ENCODE results near the gene THEM5. TPM values are rescaled to one million over a fixed set of nuclear protein-coding genes. Genes with fewer than 3 reads are reported as not detected.

Gene THEM5
- total and polyA plus RNA-seq, 7 experiments from 2014 or later = not detected

DNA sequence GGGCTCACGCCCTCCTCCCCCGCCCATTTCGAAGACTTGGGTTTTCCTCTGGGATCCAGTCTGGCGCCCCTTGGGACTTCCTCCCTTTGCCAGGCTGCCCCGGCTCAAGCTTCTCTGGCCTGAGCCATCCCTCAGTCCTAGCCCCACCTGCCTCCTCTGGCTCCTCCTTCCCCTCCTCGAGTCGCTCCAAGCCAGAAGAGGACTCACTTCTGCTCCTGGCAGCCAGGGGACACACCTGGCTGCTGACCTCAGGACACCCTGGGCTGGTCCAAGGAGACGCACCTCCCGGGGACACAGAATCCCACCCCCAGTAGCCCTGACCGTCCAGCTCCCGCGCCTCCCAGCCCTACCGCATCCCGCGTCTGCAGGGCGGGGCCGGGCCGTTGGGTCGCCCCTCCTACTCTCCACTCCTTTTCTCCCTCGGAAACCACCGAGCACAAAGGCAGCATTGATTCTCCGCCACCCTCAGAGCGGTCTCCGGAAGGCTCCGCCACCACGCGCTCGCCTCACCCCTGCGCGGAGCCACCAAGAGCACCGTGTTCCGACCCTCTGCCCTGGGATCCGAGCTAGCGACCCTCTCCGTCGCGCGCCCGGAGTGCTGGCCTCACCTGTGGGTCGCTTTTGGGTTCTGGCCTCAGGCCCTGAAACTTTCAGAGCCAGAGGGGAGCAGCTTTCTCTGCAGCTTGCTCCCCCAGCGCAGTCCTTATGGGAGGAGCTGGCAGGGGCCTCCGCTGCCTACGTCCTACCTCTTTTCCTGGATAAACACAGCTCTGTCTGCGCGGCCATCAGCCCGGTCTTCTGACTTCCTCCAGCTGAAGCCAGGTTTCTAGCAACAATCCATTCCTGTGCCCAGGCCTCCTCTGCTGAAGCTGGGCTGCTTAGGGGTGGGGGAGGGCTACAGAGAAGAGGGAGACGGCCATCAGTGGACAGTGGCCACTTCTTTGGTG lies 13.8 kb downstream of the THEM5 start, which contains the start of gene C2CD4D:
Gene C2CD4D, minus strand, starts transcription at position 364 of the 947 bp plus-strand sequence. CDS start 831 bp downstream, outside the sequence.
- peak within 1 kb of the TSS; percentile 55 for H3K27ac ChIP-seq (ENCODE audit: low read depth, low read length)
- DNase-seq (peak; percentile 42 to 77 (median 66)), ATAC-seq (peak; percentile 89)
- CTCF ChIA-PET = interaction anchor here (1.2 kb wide), 1 partner anchor 160 kb away, joined by 3 read pairs; no protein-coding TSS in a partner anchor
- Mint-ChIP-seq H3K27ac (peak within 1 kb of the TSS; percentile 31 to 87 (median 77)), H3K27me3 (peaks cover 0 to 8% (median 0%) of the 10 kb centered on the region in 5 donors), H3K9me3 (peaks cover 0 to 5% (median 0%) of the 10 kb centered on the region in 11 donors), H3K4me3 (peak within 1 kb of the TSS; percentile 68 to 89 (median 82)), H3K36me3 (peaks cover 0 to 8% (median 0%) of the 10 kb centered on the region in 5 donors), H3K4me1 (peaks cover 33 to 53% (median 40%) of the 10 kb centered on the region in 7 donors)
- no peaks in the 10 kb centered on the region for H3K27me3 ChIP-seq (ENCODE audit: control insufficient read depth in 2 of 2, insufficient read depth in 2 of 2, low read length in 2 of 2)
- intact Hi-C loops (cut with micrococcal nuclease) = loop anchor here (1.0 to 5.0 kb wide), 5 partner anchors 49 to 382 kb away; partner anchors contain the start of genes POGZ (in 2 of the 2), SNX27 (in 2 of the 2), S100A10 (in 1 of the 2) and TDRKH (in 1 of the 2)
- H3K4me1 ChIP-seq (ENCODE audit: control insufficient read depth in 2 of 2, insufficient read depth in 2 of 2, low read length in 2 of 2) = peaks cover 27 to 38% of the 10 kb centered on the region in 2 donors
- H3K9me3 ChIP-seq (ENCODE audit: control insufficient read depth in 2 of 3, low read length in 3 of 3) = no peaks in the 10 kb centered on the region
- H3K36me3 ChIP-seq (ENCODE audit: control insufficient read depth in 2 of 3, insufficient read depth in 3 of 3, low read length in 3 of 3) = no peaks in the 10 kb centered on the region
- POLR2A ChIA-PET = interaction anchor here (0.6 to 1.9 kb wide), 8 partner anchors 20 to 201 kb away, joined by 3 to 6 read pairs (median 3); partner anchors contain the start of genes S100A10 and TDRKH
- H3K4me3 ChIP-seq (ENCODE audit: low read length) = peak within 1 kb of the TSS; percentile 68

DNA sequence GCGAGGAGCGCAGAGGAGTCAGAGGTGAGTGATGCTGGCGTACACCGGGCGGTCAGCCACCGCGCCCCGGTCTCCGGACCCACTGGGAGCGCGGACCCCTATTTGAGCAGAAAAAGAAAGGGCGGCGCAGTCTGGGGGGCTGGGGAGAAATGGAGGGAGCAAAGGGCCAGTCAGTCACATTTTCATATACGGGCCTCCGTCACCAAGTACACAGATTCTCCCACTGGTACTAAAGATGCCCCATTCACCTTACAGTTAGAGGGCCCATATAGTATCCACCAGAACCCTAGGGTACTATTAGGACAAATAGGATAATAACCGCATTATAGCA lies 14.5 kb downstream of the THEM5 start:
- intact Hi-C loops (cut with micrococcal nuclease) = loop anchor here (1.0 to 5.0 kb wide), 5 partner anchors 49 to 382 kb away; partner anchors contain the start of genes POGZ (in 2 of the 2), SNX27 (in 2 of the 2), S100A10 (in 1 of the 2) and TDRKH (in 1 of the 2)
- peaks cover 0 to 5% (median 0%) of the 10 kb centered on the region in 11 donors for H3K9me3 Mint-ChIP-seq
- ChIA-PET CTCF (no interaction called here), POLR2A (interaction anchor here (1.0 to 1.9 kb wide), 3 partner anchors 24 to 202 kb away, joined by 3 to 6 read pairs (median 5); partner anchors contain the start of gene TDRKH)
- peaks cover 32 to 41% of the 10 kb centered on the region in 2 donors for H3K4me1 ChIP-seq (ENCODE audit: control insufficient read depth in 2 of 2, insufficient read depth in 2 of 2, low read length in 2 of 2)
- H3K36me3 Mint-ChIP-seq = peaks cover 0 to 6% (median 0%) of the 10 kb centered on the region in 5 donors
- no peak for ATAC-seq
- no peaks in the 10 kb centered on the region for H3K9me3 ChIP-seq (ENCODE audit: control insufficient read depth in 2 of 3, low read length in 3 of 3)
- no peaks in the 10 kb centered on the region for H3K36me3 ChIP-seq (ENCODE audit: control insufficient read depth in 2 of 3, insufficient read depth in 3 of 3, low read length in 3 of 3)
- peak overlapping the region; percentile 68 to 89 (median 82) for H3K4me3 Mint-ChIP-seq
- no peak for DNase-seq
- H3K27me3 Mint-ChIP-seq = peaks cover 0 to 8% (median 0%) of the 10 kb centered on the region in 5 donors
- peak overlapping the region in 2 of 9 donors; percentile 23 to 72 for H3K27ac Mint-ChIP-seq
- H3K27me3 ChIP-seq (ENCODE audit: control insufficient read depth in 2 of 2, insufficient read depth in 2 of 2, low read length in 2 of 2) = no peaks in the 10 kb centered on the region
- no peak overlapping the region for H3K27ac ChIP-seq (ENCODE audit: low read depth, low read length)
- H3K4me1 Mint-ChIP-seq = peaks cover 34 to 56% (median 42%) of the 10 kb centered on the region in 7 donors
- H3K4me3 ChIP-seq (ENCODE audit: low read length) = peak overlapping the region; percentile 68

DNA sequence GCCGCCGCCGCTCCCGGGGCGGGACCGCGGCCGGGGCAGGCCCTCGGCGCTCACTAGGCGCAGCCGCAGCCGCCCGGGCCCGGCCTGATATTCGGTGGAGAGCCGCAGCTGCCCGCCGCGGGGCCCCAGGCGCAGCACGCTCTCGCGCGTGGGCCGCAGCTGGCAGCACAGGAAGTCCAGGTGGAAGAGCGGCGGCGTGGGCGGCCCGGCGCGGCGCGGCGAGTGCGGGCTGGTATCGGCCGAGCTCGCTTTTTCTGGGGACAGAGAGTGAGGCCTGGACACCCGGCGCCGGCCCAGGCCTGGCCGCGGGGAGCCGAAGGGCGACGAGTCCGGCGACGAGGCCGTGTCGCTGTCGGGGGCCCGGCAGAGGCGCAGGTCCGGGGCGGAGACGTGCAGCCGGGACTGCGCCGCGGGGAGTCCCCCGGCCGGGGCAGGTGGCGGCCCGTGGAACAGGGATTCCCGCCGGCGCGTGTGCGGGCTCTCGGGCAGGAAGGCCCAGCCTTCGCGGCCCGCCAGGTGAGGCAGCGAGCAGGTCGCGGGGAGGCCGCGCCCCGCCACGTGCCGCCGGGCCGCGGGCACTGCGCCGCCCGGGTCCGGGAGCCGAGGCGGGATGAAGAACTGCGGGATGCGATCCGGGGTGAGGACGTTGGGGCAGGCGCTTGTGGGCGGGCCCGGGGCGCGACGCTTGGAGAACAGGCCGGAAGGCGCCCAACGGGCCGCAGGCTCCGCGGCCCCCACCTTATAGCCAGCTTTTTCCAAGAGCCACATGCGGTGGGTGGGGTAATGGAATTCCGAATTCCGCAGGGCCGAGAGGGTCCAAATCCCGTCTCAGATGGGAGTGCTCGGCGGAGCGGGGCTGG lies 15.1 kb downstream of the THEM5 start:
- H3K27ac Mint-ChIP-seq = peak overlapping the region in 2 of 9 donors; percentile 23 to 72
- Histone ChIP-seq H3K27ac (ENCODE audit: low read depth, low read length) (no peak overlapping the region), H3K4me1 (ENCODE audit: control insufficient read depth in 2 of 2, insufficient read depth in 2 of 2, low read length in 2 of 2) (peaks cover 38 to 47% of the 10 kb centered on the region in 2 donors), H3K27me3 (ENCODE audit: control insufficient read depth in 2 of 2, insufficient read depth in 2 of 2, low read length in 2 of 2) (no peaks in the 10 kb centered on the region), H3K4me3 (ENCODE audit: low read length) (peak overlapping the region; percentile 68), H3K36me3 (ENCODE audit: control insufficient read depth in 2 of 3, insufficient read depth in 3 of 3, low read length in 3 of 3) (no peaks in the 10 kb centered on the region), H3K9me3 (ENCODE audit: control insufficient read depth in 2 of 3, low read length in 3 of 3) (no peaks in the 10 kb centered on the region)
- peaks cover 39 to 61% (median 48%) of the 10 kb centered on the region in 7 donors for H3K4me1 Mint-ChIP-seq
- H3K9me3 Mint-ChIP-seq = peaks cover 0 to 5% (median 0%) of the 10 kb centered on the region in 11 donors
- DNase-seq = peak in 3 of 9 donors; percentile 21 to 71 (median 28)
- peaks cover 0 to 6% (median 0%) of the 10 kb centered on the region in 5 donors for H3K36me3 Mint-ChIP-seq
- ChIA-PET CTCF (interaction anchor here (2.7 kb wide), 1 partner anchor 10 kb away, joined by 6 read pairs; no protein-coding TSS in a partner anchor), POLR2A (interaction anchor here (1.0 to 1.9 kb wide), 3 partner anchors 24 to 203 kb away, joined by 3 to 6 read pairs (median 5); partner anchors contain the start of gene TDRKH)
- intact Hi-C loops (cut with micrococcal nuclease) = loop anchor here (1.0 to 5.0 kb wide), 6 partner anchors 48 to 381 kb away; partner anchors contain the start of genes POGZ (in 2 of the 2), S100A10 (in 2 of the 2), SNX27 (in 2 of the 2) and TDRKH (in 1 of the 2)
- peak overlapping the region; percentile 68 to 89 (median 82) for H3K4me3 Mint-ChIP-seq
- ATAC-seq = peak; percentile 24
- H3K27me3 Mint-ChIP-seq = peaks cover 0 to 8% (median 0%) of the 10 kb centered on the region in 5 donors

DNA sequence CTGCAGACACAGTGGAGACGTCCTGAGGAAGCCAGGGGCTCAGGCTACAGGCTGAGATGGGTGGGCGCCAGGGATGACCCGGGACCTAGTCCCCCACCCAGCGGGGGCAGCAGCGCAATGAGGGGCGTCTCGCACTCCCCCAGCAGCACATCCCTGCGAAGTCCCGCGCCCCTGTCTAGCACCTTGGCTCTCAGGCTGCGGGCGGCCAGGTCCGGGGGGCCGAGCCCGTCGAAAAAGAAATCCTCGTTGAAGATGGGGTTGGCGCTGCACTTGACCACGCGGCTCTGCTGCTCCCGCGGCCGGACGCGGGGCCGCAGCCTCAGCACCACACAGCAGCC lies 15.7 kb downstream of the THEM5 start:
- intact Hi-C loops (cut with micrococcal nuclease) = loop anchor here (1.0 to 5.0 kb wide), 9 partner anchors 67 to 393 kb away; partner anchors contain the start of genes MRPL9 (in 2 of the 2), POGZ (in 2 of the 2), S100A10 (in 2 of the 2) and SNX27 (in 2 of the 2)
- POLR2A ChIA-PET = interaction anchor here (1.9 kb wide), 1 partner anchor 48 kb away, joined by 6 read pairs; the partner anchor contains the start of gene TDRKH

DNA sequence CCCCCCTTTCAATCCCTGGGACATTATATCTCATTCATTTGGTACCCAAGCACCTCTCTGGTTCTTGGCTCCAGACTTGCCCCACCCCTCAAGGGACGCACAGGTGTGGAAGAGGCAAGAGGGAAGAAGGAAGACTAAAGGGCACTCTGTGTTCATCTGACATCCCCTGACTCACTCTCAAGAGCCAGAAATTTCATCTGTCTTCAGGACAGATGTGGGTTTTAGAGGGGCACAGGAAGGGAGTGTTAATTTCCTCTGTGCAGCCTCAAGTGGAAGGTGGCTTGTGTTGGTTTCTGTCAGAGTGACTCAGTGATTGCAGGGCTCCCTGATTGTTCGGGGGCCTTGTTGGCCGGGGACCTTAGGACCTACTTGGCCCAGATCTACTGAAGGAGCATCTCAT lies 16.3 kb downstream of the THEM5 start:
- Histone ChIP-seq H3K36me3 (ENCODE audit: control insufficient read depth in 2 of 3, insufficient read depth in 3 of 3, low read length in 3 of 3) (no peaks in the 10 kb centered on the region), H3K27me3 (ENCODE audit: control insufficient read depth in 2 of 2, insufficient read depth in 2 of 2, low read length in 2 of 2) (no peaks in the 10 kb centered on the region), H3K9me3 (ENCODE audit: control insufficient read depth in 2 of 3, low read length in 3 of 3) (no peaks in the 10 kb centered on the region), H3K4me3 (ENCODE audit: low read length) (no peak overlapping the region), H3K27ac (ENCODE audit: low read depth, low read length) (no peak overlapping the region), H3K4me1 (ENCODE audit: control insufficient read depth in 2 of 2, insufficient read depth in 2 of 2, low read length in 2 of 2) (peaks cover 42 to 49% of the 10 kb centered on the region in 2 donors)
- Mint-ChIP-seq H3K27ac (peak overlapping the region; percentile 24 to 93 (median 80)), H3K4me1 (peaks cover 44 to 71% (median 58%) of the 10 kb centered on the region in 7 donors), H3K27me3 (peaks cover 0 to 8% (median 0%) of the 10 kb centered on the region in 5 donors), H3K36me3 (peaks cover 0 to 6% (median 0%) of the 10 kb centered on the region in 5 donors), H3K4me3 (peak overlapping the region; percentile 77 to 92 (median 86)), H3K9me3 (peaks cover 0 to 5% (median 0%) of the 10 kb centered on the region in 11 donors)
- DNase-seq = no peak
- ChIA-PET POLR2A (interaction anchor here (0.6 to 1.9 kb wide), 2 partner anchors 47 to 83 kb away, joined by 3 to 6 read pairs; partner anchors contain the start of gene TDRKH), CTCF (interaction anchor here (0.7 to 2.7 kb wide), 6 partner anchors 9 to 393 kb away, joined by 3 to 9 read pairs (median 4); no protein-coding TSS in a partner anchor)
- intact Hi-C loops (cut with micrococcal nuclease) = loop anchor here (2.0 to 5.0 kb wide), 6 partner anchors 74 to 392 kb away; partner anchors contain the start of genes MRPL9 (in 2 of the 2), POGZ (in 2 of the 2) and SNX27 (in 2 of the 2)
- no peak for ATAC-seq

More for the DNA sequence above, 15.7 kb downstream of the THEM5 start:
- Histone ChIP-seq H3K27me3 (ENCODE audit: control insufficient read depth in 2 of 2, insufficient read depth in 2 of 2, low read length in 2 of 2) (no peaks in the 10 kb centered on the region), H3K4me3 (ENCODE audit: low read length) (no peak overlapping the region), H3K36me3 (ENCODE audit: control insufficient read depth in 2 of 3, insufficient read depth in 3 of 3, low read length in 3 of 3) (no peaks in the 10 kb centered on the region), H3K4me1 (ENCODE audit: control insufficient read depth in 2 of 2, insufficient read depth in 2 of 2, low read length in 2 of 2) (peaks cover 41 to 49% of the 10 kb centered on the region in 2 donors), H3K27ac (ENCODE audit: low read depth, low read length) (no peak overlapping the region), H3K9me3 (ENCODE audit: control insufficient read depth in 2 of 3, low read length in 3 of 3) (no peaks in the 10 kb centered on the region)
- no peak for DNase-seq
- peak overlapping the region; percentile 77 to 92 (median 86) for H3K4me3 Mint-ChIP-seq
- peaks cover 0 to 8% (median 0%) of the 10 kb centered on the region in 5 donors for H3K27me3 Mint-ChIP-seq
- peaks cover 42 to 66% (median 54%) of the 10 kb centered on the region in 7 donors for H3K4me1 Mint-ChIP-seq
- no peak for ATAC-seq
- CTCF ChIA-PET = interaction anchor here (0.7 to 2.7 kb wide), 2 partner anchors 10 to 383 kb away, joined by 4 to 6 read pairs; no protein-coding TSS in a partner anchor
- peaks cover 0 to 6% (median 0%) of the 10 kb centered on the region in 5 donors for H3K36me3 Mint-ChIP-seq
- H3K27ac Mint-ChIP-seq = peak overlapping the region in 8 of 9 donors; percentile 63 to 93 (median 80)
- H3K9me3 Mint-ChIP-seq = peaks cover 0 to 5% (median 0%) of the 10 kb centered on the region in 11 donors

Data from naive thymus-derived CD4-positive, alpha-beta T cell (primary cell).